HEK293T (cell line): ENCODE results near the gene GOLGA6L7.
"Not testable (repeated sequence)": the region's sequence is repeated elsewhere in the genome, so short reads cannot be mapped to it uniquely, and the experiment has no call there.

Experiments
- CTCF ChIA-PET: fragments of 350-600 bp; formaldehyde crosslinking; extraction: SDS; loops from one replicate; lab custom pipeline; 2021; ENCODE audit warnings: antibody characterized with exemption, inconsistent platforms; lab: Yijun Ruan, JAX
- POLR2A ChIA-PET: fragments of 350-600 bp; formaldehyde crosslinking; extraction: SDS; loops from one replicate; lab custom pipeline; 2020; ENCODE audit warnings: antibody characterized with exemption, inconsistent platforms; lab: Yijun Ruan, JAX
- DNase-seq: peaks from one replicate; pipeline ENCODE4 v3.0.0; 2012; ENCODE audit warnings: mixed read lengths; ENCODE audit errors: extremely low spot score
- ARNT ChIP-seq: fragments of 450-650 bp; IDR thresholded peaks from 2 replicates; pipeline ENCODE4 v1.6.1; 2017; ENCODE audit warnings: mild to moderate bottlenecking
- BHLHE40 ChIP-seq: fragments of 450-650 bp; IDR thresholded peaks from 2 replicates; pipeline ENCODE4 v1.6.1; 2016; ENCODE audit warnings: mild to moderate bottlenecking, moderate library complexity, borderline replicate concordance
- CTBP1 ChIP-seq: fragments of 450-650 bp; IDR thresholded peaks from 2 replicates; pipeline ENCODE4 v1.6.1; 2016; ENCODE audit warnings: borderline replicate concordance
- ELF4 ChIP-seq: fragments of 450-650 bp; IDR thresholded peaks from 2 replicates; pipeline ENCODE4 v1.6.1; 2017; ENCODE audit warnings: antibody characterized with exemption
- FOXA1 ChIP-seq: fragments of 450-650 bp; IDR thresholded peaks from 2 replicates; pipeline ENCODE4 v1.6.1; 2016; ENCODE audit warnings: mild to moderate bottlenecking
- FOXK2 ChIP-seq: fragments of 450-650 bp; IDR thresholded peaks from 2 replicates; pipeline ENCODE4 v1.6.1; 2016; ENCODE audit warnings: mild to moderate bottlenecking
- FOXM1 ChIP-seq: fragments of 450-650 bp; IDR thresholded peaks from 2 replicates; pipeline ENCODE4 v1.6.1; 2017; ENCODE audit warnings: mild to moderate bottlenecking, borderline replicate concordance
- HDGF ChIP-seq: fragments of 450-650 bp; IDR thresholded peaks from 2 replicates; pipeline ENCODE4 v1.6.1; 2017; ENCODE audit warnings: antibody characterized with exemption, borderline replicate concordance
- L3MBTL2 ChIP-seq: fragments of 450-650 bp; conservative IDR thresholded peaks from 2 replicates; pipeline ENCODE4 v1.6.1; 2016; ENCODE audit warnings: mild to moderate bottlenecking
- LEF1 ChIP-seq: fragments of 450-650 bp; IDR thresholded peaks from 2 replicates; pipeline ENCODE4 v1.6.1; 2017; ENCODE audit warnings: mild to moderate bottlenecking, borderline replicate concordance
- NFRKB ChIP-seq: fragments of 450-650 bp; IDR thresholded peaks from 2 replicates; pipeline ENCODE4 v1.6.1; 2016; ENCODE audit warnings: mild to moderate bottlenecking, moderate library complexity
- PKNOX1 ChIP-seq: fragments of 450-650 bp; IDR thresholded peaks from 2 replicates; pipeline ENCODE4 v1.6.1; 2016
- SP1 ChIP-seq: fragments of 450-650 bp; IDR thresholded peaks from 2 replicates; pipeline ENCODE4 v1.6.1; 2017
- SUZ12 ChIP-seq: fragments of 450-650 bp; IDR thresholded peaks from 2 replicates; pipeline ENCODE4 v1.6.1; 2016; ENCODE audit warnings: mild to moderate bottlenecking
- TARDBP ChIP-seq: fragments of 450-650 bp; IDR thresholded peaks from 2 replicates; pipeline ENCODE4 v1.6.1; 2016
- ZNF384 ChIP-seq: fragments of 450-650 bp; IDR thresholded peaks from 2 replicates; pipeline ENCODE4 v1.6.1; 2016

The GOLGA6L7 gene

GRCh38 chr15:28892789-28893610 is 44.6 kb upstream of the GOLGA6L7 start:
- CTCF ChIA-PET = interaction anchor here (0.6 kb wide), 1 partner anchor 9 kb away, joined by 3 read pairs; no protein-coding TSS in a partner anchor
- POLR2A ChIA-PET = no interaction called here
- TF ChIP-seq ZNF384 (no peak), ELF4 (no peak), BHLHE40 (no peak), PKNOX1 (no peak), HDGF (no peak), NFRKB (no peak), FOXM1 (no peak), SP1 (no peak), LEF1 (no peak), FOXA1 (no peak), FOXK2 (no peak), L3MBTL2 (no peak), ARNT (no peak)
- no peak for DNase-seq

- no peak for TF ChIP-seq ELF4
- no peak for TF ChIP-seq LEF1
- no peak for TF ChIP-seq NFRKB
- no peak for TF ChIP-seq FOXK2
- no peak for TF ChIP-seq SUZ12
- TF ChIP-seq ARNT = no peak
- no peak for TF ChIP-seq L3MBTL2
- no peak for TF ChIP-seq FOXA1
- no peak for TF ChIP-seq FOXM1
- no peak for TF ChIP-seq TARDBP
- no peak for TF ChIP-seq PKNOX1
- no peak for TF ChIP-seq BHLHE40
- TF ChIP-seq ZNF384 = no peak
- no peak for TF ChIP-seq CTBP1
- ChIA-PET POLR2A (no interaction called here), CTCF (no interaction called here)
- no peak for DNase-seq
Observed at GRCh38 chr15:28891588-28891987, 43.1 kb upstream of the GOLGA6L7 start.

GRCh38 chr15:28890711-28891495 is 42.5 kb upstream of the GOLGA6L7 start:
- CTCF ChIA-PET = no interaction called here
- DNase-seq = no peak

GRCh38 chr15:28890291-28890690 is 41.8 kb upstream of the GOLGA6L7 start:
- CTCF ChIA-PET, POLR2A ChIA-PET, DNase-seq: not testable (repeated sequence)

More at GRCh38 chr15:28890711-28891495, 42.5 kb upstream of the GOLGA6L7 start:
- POLR2A ChIA-PET = no interaction called here
- TF ChIP-seq ARNT (no peak), ZNF384 (no peak), HDGF (no peak), CTBP1 (no peak)

- POLR2A ChIA-PET, DNase-seq, CTCF ChIA-PET: not testable (repeated sequence)
Observed at GRCh38 chr15:28889871-28890270, 41.4 kb upstream of the GOLGA6L7 start.

- TF ChIP-seq CTBP1 (no peak), ELF4 (no peak), FOXK2 (no peak), SP1 (no peak), FOXA1 (no peak), FOXM1 (no peak)
- POLR2A ChIA-PET = no interaction called here
- CTCF ChIA-PET = no interaction called here
- DNase-seq = no peak
Observed at GRCh38 chr15:28889346-28889745, 40.9 kb upstream of the GOLGA6L7 start.

- POLR2A ChIA-PET = no interaction called here
- TF ChIP-seq FOXK2 (no peak), ELF4 (no peak), BHLHE40 (no peak), FOXA1 (no peak), ZNF384 (no peak), SP1 (no peak), LEF1 (no peak), ARNT (no peak), FOXM1 (no peak), CTBP1 (no peak), TARDBP (no peak)
- DNase-seq = no peak
- CTCF ChIA-PET = no interaction called here
Observed at GRCh38 chr15:28888900-28889299, 40.5 kb upstream of the GOLGA6L7 start.
